Fibroblast of lung (primary cell): Measurements from ENCODE around the gene AMOTL1.

Source experiments
- EZH2 ChIP-seq: IDR thresholded peaks from 2 replicates; pipeline ENCODE4 v1.5.1; 2012; ENCODE audit warnings: low read length, control low read depth, mild to moderate bottlenecking; ENCODE audit errors: missing control alignments
- TF ChIP-seq, protein P1 (sequence below), 2 donors: IDR thresholded peaks in 1 of 2; conservative IDR thresholded peaks in 1 of 2; 1 replicate in 1 of 2; 2 replicates in 1 of 2; pipeline ENCODE4 v1.5.1; 2011 to 2012; ENCODE audit warnings: low read length in 2 of 2, control low read depth in 1 of 2, inconsistent platforms in 1 of 2, low read depth in 1 of 2, mild to moderate bottlenecking in 1 of 2

- TF ChIP-seq, protein P1, sequence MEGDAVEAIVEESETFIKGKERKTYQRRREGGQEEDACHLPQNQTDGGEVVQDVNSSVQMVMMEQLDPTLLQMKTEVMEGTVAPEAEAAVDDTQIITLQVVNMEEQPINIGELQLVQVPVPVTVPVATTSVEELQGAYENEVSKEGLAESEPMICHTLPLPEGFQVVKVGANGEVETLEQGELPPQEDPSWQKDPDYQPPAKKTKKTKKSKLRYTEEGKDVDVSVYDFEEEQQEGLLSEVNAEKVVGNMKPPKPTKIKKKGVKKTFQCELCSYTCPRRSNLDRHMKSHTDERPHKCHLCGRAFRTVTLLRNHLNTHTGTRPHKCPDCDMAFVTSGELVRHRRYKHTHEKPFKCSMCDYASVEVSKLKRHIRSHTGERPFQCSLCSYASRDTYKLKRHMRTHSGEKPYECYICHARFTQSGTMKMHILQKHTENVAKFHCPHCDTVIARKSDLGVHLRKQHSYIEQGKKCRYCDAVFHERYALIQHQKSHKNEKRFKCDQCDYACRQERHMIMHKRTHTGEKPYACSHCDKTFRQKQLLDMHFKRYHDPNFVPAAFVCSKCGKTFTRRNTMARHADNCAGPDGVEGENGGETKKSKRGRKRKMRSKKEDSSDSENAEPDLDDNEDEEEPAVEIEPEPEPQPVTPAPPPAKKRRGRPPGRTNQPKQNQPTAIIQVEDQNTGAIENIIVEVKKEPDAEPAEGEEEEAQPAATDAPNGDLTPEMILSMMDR (conservative IDR thresholded peaks at IDR 0.05 in 1 of 2, IDR thresholded peaks at IDR 0.05 in 1 of 2; ENCODE audit: low read depth in 1 of 2, low read length in 2 of 2), result no peak
- no peak for TF ChIP-seq EZH2
Observed at GRCh38 chr11:94876222-94876621, 108.1 kb downstream of the AMOTL1 start.
